ENCODE results near the gene NDOR1.

GRCh38 chr9:137221095-137221505 lies 15.6 kb downstream of the NDOR1 start:
- TF ChIP-seq CTCF (IDR thresholded peaks at IDR 0.05; ENCODE audit: poor library complexity) (no peak), EZH2phosphoT487 (IDR thresholded peaks at IDR 0.05; ENCODE audit: low read depth, severe bottlenecking, unreplicated experiment) (no peak)

Data from hepatocyte (in vitro differentiated cells).